Loucy (cell line): ENCODE measurements around the gene ARHGEF10L.
"Not testable (repeated sequence)": the region's sequence is repeated elsewhere in the genome, so short reads cannot be mapped to it uniquely, and the experiment has no call there.

Source experiments
- H2AFZ ChIP-seq: fragments of 200-600 bp; sonication (generic); 2 replicates; pipeline ENCODE4 v1.6.0; 2016; ENCODE audit warnings: antibody characterized with exemption, mild to moderate bottlenecking, low read length, moderate library complexity
- H3F3A ChIP-seq: fragments of 200-600 bp; 2 replicates; pipeline ENCODE4 v1.6.0; 2016; ENCODE audit warnings: antibody characterized with exemption, low read depth, mild to moderate bottlenecking
- H3K27me3 ChIP-seq: fragments of 200-600 bp; sonication (generic); 2 replicates; pipeline ENCODE4 v1.6.1; 2014; ENCODE audit warnings: low read length, mild to moderate bottlenecking; ENCODE audit not compliant: insufficient read depth, poor library complexity, severe bottlenecking
- H3K36me3 ChIP-seq: fragments of 200-600 bp; sonication (generic); 2 replicates; pipeline ENCODE4 v1.6.1; 2016; ENCODE audit warnings: low read length; ENCODE audit not compliant: insufficient read depth
- H3K4me1 ChIP-seq: fragments of 200-600 bp; sonication (generic); 2 replicates; pipeline ENCODE4 v1.5.1; 2014; ENCODE audit warnings: low read length, mild to moderate bottlenecking; ENCODE audit not compliant: insufficient read depth, poor library complexity, severe bottlenecking
- H3K4me2 ChIP-seq: fragments of 200-600 bp; sonication (generic); 2 replicates; pipeline ENCODE4 v1.6.0; 2014; ENCODE audit warnings: antibody characterized with exemption, low read length, low read depth, mild to moderate bottlenecking; ENCODE audit not compliant: poor library complexity, severe bottlenecking
- H3K4me3 ChIP-seq: fragments of 200-600 bp; sonication (generic); 2 replicates; pipeline ENCODE4 v1.5.1; 2014; ENCODE audit warnings: low read length, mild to moderate bottlenecking, mixed read lengths; ENCODE audit not compliant: poor library complexity, severe bottlenecking
- H3K79me2 ChIP-seq: fragments of 200-600 bp; sonication (generic); 2 replicates; pipeline ENCODE4 v1.6.1; 2014; ENCODE audit warnings: low read length; ENCODE audit not compliant: insufficient read depth
- H3K9ac ChIP-seq: fragments of 200-600 bp; sonication (generic); 2 replicates; pipeline ENCODE4 v1.6.0; 2014; ENCODE audit warnings: mild to moderate bottlenecking, low read depth, low read length, moderate library complexity; ENCODE audit not compliant: poor library complexity, severe bottlenecking
- H3K9me2 ChIP-seq: fragments of 200-600 bp; sonication (generic); replicated peaks from 2 replicates; pipeline ENCODE4 v1.6.1; 2016; ENCODE audit warnings: low read depth, low read length, mixed read lengths
- H3K9me3 ChIP-seq: fragments of 200-600 bp; sonication (generic); 2 replicates; pipeline ENCODE4 v1.6.1; 2014; ENCODE audit warnings: mild to moderate bottlenecking, antibody characterized with exemption, low read length, low read depth; ENCODE audit not compliant: insufficient read depth
- H4K20me1 ChIP-seq: fragments of 200-600 bp; sonication (generic); 2 replicates; pipeline ENCODE4 v1.6.0; 2014; ENCODE audit warnings: antibody characterized with exemption, low read length, mild to moderate bottlenecking; ENCODE audit not compliant: insufficient read depth, poor library complexity, severe bottlenecking
- EZH2phosphoT487 ChIP-seq: fragments of 200-600 bp; IDR thresholded peaks from 2 replicates; pipeline ENCODE4 v1.6.1; 2018; ENCODE audit warnings: antibody characterized with exemption, mild to moderate bottlenecking, moderate library complexity, borderline replicate concordance
- TF ChIP-seq, protein P1 (sequence below): fragments of 200-600 bp; sonication (generic); conservative IDR thresholded peaks from 2 replicates; pipeline ENCODE4 v1.5.1; 2014; ENCODE audit warnings: mild to moderate bottlenecking, antibody characterized with exemption, low read length

Gene ARHGEF10L

DNA sequence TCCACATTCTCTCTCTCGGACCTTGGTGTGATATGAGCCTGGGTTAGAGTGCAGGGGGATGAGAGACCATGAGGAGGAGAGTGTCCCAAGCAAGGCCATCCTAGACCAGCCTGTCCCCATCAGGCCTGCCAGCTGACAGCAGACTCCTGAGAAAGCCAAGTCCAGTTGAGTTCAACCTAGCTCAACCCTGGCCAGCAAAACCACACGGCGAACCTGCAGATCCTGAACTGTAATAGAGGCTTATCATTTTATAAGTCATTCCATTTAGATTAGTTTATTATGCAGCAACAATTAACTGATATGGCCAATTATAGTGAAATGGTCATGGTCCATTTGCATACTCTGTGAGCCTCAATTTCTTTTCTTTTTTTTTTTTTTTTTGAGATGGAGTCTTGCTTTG, 36.4 kb upstream of the ARHGEF10L start:
- no peaks in the 10 kb centered on the region for H3K27me3 ChIP-seq
- H3K79me2 ChIP-seq = no peaks in the 10 kb centered on the region
- no peaks in the 10 kb centered on the region for H3K4me1 ChIP-seq
- H3K4me3 ChIP-seq = no peak overlapping the region
- H2AFZ ChIP-seq = no peak overlapping the region
- H3K36me3 ChIP-seq = no peaks in the 10 kb centered on the region
- TF ChIP-seq, protein P1, sequence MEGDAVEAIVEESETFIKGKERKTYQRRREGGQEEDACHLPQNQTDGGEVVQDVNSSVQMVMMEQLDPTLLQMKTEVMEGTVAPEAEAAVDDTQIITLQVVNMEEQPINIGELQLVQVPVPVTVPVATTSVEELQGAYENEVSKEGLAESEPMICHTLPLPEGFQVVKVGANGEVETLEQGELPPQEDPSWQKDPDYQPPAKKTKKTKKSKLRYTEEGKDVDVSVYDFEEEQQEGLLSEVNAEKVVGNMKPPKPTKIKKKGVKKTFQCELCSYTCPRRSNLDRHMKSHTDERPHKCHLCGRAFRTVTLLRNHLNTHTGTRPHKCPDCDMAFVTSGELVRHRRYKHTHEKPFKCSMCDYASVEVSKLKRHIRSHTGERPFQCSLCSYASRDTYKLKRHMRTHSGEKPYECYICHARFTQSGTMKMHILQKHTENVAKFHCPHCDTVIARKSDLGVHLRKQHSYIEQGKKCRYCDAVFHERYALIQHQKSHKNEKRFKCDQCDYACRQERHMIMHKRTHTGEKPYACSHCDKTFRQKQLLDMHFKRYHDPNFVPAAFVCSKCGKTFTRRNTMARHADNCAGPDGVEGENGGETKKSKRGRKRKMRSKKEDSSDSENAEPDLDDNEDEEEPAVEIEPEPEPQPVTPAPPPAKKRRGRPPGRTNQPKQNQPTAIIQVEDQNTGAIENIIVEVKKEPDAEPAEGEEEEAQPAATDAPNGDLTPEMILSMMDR = no peak
- TF ChIP-seq EZH2phosphoT487 = no peak
- no peak overlapping the region for H3K9ac ChIP-seq
- H4K20me1 ChIP-seq = no peaks in the 10 kb centered on the region
- no peaks in the 10 kb centered on the region for H3F3A ChIP-seq
- no peaks in the 10 kb centered on the region for H3K9me3 ChIP-seq
- no peaks in the 10 kb centered on the region for H3K9me2 ChIP-seq
- no peak overlapping the region for H3K4me2 ChIP-seq

DNA sequence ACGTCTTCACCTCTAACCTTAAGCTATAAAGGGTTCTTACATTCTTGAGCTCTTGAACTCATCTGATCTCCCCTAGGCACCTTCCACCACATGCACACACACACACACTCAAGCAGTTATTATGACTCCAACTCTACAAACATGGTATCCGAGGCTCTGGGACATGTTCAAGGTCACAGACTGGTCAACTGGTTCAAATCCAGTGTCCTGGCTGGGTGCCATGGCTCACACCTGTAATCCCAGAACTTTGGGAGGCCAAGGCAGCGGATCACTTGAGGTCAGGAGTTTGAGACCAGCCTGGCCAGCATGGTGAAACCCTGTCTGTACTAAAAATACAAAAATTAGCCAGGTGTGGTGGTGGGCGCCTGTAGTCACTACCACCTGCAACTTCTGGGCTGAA, 32.3 kb upstream of the ARHGEF10L start:
- H3F3A ChIP-seq, H3K4me2 ChIP-seq, H3K36me3 ChIP-seq, H3K9me2 ChIP-seq, H3K79me2 ChIP-seq, H4K20me1 ChIP-seq, H3K27me3 ChIP-seq, H3K4me1 ChIP-seq, H3K9me3 ChIP-seq, H2AFZ ChIP-seq, H3K4me3 ChIP-seq, H3K9ac ChIP-seq: not testable (repeated sequence)

DNA sequence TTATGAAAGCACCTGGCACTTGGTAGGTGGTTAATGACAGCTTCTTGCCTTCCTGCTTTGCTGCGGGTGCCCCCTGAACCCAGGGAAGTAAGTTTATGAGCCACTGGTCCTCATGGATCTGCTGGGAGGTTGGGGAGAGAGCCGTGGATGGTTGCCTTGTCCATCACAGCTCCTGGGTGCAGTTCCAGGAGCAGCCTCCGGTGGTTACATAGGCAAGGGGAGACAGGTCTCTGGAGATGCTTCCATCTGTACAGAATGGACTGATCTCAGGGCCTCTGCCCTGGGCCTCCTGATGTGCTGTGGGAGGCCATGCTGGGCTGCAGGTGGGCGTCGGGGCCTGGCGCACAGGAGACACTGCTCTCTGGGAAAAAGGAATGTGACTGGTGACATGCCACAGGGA, 31.6 kb upstream of the ARHGEF10L start:
- H3K36me3 ChIP-seq = no peaks in the 10 kb centered on the region
- no peak overlapping the region for H2AFZ ChIP-seq
- no peaks in the 10 kb centered on the region for H3K9me3 ChIP-seq
- no peaks in the 10 kb centered on the region for H3F3A ChIP-seq
- no peak overlapping the region for H3K4me2 ChIP-seq
- H3K9me2 ChIP-seq = no peaks in the 10 kb centered on the region
- no peaks in the 10 kb centered on the region for H4K20me1 ChIP-seq
- H3K4me1 ChIP-seq = no peaks in the 10 kb centered on the region
- no peaks in the 10 kb centered on the region for H3K27me3 ChIP-seq
- H3K9ac ChIP-seq = no peak overlapping the region
- no peaks in the 10 kb centered on the region for H3K79me2 ChIP-seq
- H3K4me3 ChIP-seq = no peak overlapping the region
- TF ChIP-seq, protein P1 = peak; percentile 35; the same call in 1 of the 2 replicates
- no peak for TF ChIP-seq EZH2phosphoT487

DNA sequence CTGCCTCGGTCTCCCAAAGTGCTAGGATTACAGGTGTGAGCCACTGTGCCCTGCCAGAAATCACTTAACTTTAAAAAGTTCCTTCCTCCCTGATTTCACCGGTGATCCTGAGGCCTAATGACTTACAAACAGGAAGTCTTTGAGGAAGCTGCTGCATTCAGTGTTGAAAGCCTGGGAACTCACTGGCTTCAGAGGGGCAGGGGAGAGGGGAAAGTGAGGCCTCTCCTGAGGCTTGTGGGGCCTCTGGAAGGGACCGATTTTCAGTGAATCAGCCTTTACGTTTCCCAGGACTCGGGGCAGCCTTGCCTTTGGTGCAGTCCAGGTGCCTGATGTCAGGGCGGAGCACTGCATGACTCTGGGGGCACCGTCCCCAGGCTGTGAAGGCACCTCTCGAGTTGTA, 30.1 kb upstream of the ARHGEF10L start:
- TF ChIP-seq, protein P1 = no peak
- TF ChIP-seq EZH2phosphoT487 = no peak
- no peaks in the 10 kb centered on the region for H3F3A ChIP-seq
- H3K79me2 ChIP-seq = no peaks in the 10 kb centered on the region
- no peak overlapping the region for H3K4me2 ChIP-seq
- H3K27me3 ChIP-seq = no peaks in the 10 kb centered on the region
- H2AFZ ChIP-seq = no peak overlapping the region
- no peaks in the 10 kb centered on the region for H4K20me1 ChIP-seq
- no peaks in the 10 kb centered on the region for H3K9me2 ChIP-seq
- H3K4me3 ChIP-seq = no peak overlapping the region
- H3K9ac ChIP-seq = no peak overlapping the region
- H3K4me1 ChIP-seq = no peaks in the 10 kb centered on the region
- H3K36me3 ChIP-seq = no peaks in the 10 kb centered on the region
- H3K9me3 ChIP-seq = no peaks in the 10 kb centered on the region
